Psoas muscle (tissue), 8 donors: ENCODE measurements around the gene MOCS3. TPM values are rescaled to one million over a fixed set of nuclear protein-coding genes. Genes with fewer than 3 reads are reported as not detected.

Experiments
- ATAC-seq, 4 donors: fragments of 200-7000 bp; cut with Tn5 transposase; one replicate each; pipeline ENCODE4 v1.9.1; 2020; ENCODE audit warnings: moderate library complexity in 3 of 4, mild to moderate bottlenecking in 2 of 4
- DNase-seq, 2 donors: peaks; one replicate each; pipeline ENCODE4 v3.0.0-alpha.2; 2020
- H3K27ac ChIP-seq: fragments of 200-600 bp; one replicate; pipeline ENCODE4 v1.8.0; 2022
- H3K27me3 ChIP-seq, 3 donors: fragments of 200-600 bp in 1 of 3; one replicate each; pipeline versions ENCODE4 v1.6.1 to v1.8.0; 2013 to 2022; ENCODE audit warnings: low read length in 2 of 3, mild to moderate bottlenecking in 2 of 3, moderate library complexity in 1 of 3; ENCODE audit not compliant: insufficient read depth in 3 of 3
- H3K36me3 ChIP-seq, 2 donors: fragments of 200-600 bp in 1 of 2; one replicate each; pipeline versions ENCODE4 v1.6.1 to v1.8.0; 2013 to 2022; ENCODE audit warnings: low read depth in 1 of 2, mild to moderate bottlenecking in 1 of 2, moderate library complexity in 1 of 2; ENCODE audit not compliant: insufficient read depth in 1 of 2
- H3K4me1 ChIP-seq: fragments of 200-600 bp; one replicate; pipeline ENCODE4 v1.8.0; 2022
- H3K4me3 ChIP-seq: fragments of 200-600 bp; one replicate; pipeline ENCODE4 v1.8.0; 2022; ENCODE audit warnings: mild to moderate bottlenecking
- H3K9me3 ChIP-seq: fragments of 200-600 bp; one replicate; pipeline ENCODE4 v1.8.0; 2022
- WGBS, 3 donors: extraction: QIAGEN DNeasy Blood & Tissue Kit; methylation state at CpG; one replicate each; pipeline versions ENCODE4 v1.1.6 to v1.1.7; 2013; 5-methylcytosine and 5-hydroxymethylcytosine counted together
- intact Hi-C, 2 donors: fragments of 100-400 bp; cut with DNase I; formaldehyde crosslinking; loops; one replicate each; pipeline versions ENCODE4 v1.11.0 to v1.14.2; 2022
- polyA plus RNA-seq, 3 donors: library from polyadenylated mRNA; stranded (reverse); fragments of 200-250 nt; gene quantifications; one replicate each; pipeline ENCODE4 v1.2.3, GENCODE V29; 2013
- total RNA-seq, 4 donors: library from RNA; stranded (reverse); fragmentation: NEBNext Ultra II Directional in 2 of 4; extraction: Animal tissue kit (Norgen Biotek cat#: 25700) in 2 of 4; gene quantifications; one replicate each; pipeline versions ENCODE4 v1.2.1 to v1.2.4, GENCODE V29; 2021 to 2023
- TF ChIP-seq, protein P1 (sequence below): fragments of 200-600 bp; IDR thresholded peaks from one replicate; pipeline ENCODE4 v1.8.0; 2022; ENCODE audit warnings: antibody characterized with exemption
- donor health status: healthy with polysubstance abuse.
- donor health status: DM: no; HTN: no; CAD: no; lungs with moderate emphysema.
- donor health status: Bipolar disorder and iron deficiency.
- donor health status: healthy.
- donor health status: DM: yes; HTN: yes; CAD: no.
- donor health status: DM: no; HTN: no; CAD: no.
- donor health status: DM: no; HTN: no; CAD: no.
- donor health status: DM: yes; HTN: yes; CAD: no.

MOCS3 gene
- total and polyA plus RNA-seq, 7 donors: 2.1 to 5.9 (median 3.5) TPM

- Histone ChIP-seq H3K27me3 (peaks cover 0 to 19% (median 2%) of the 10 kb centered on the region in 3 donors), H3K4me1 (no peaks in the 10 kb centered on the region)
Measured at GRCh38 chr20:50993876-50994275, 35.3 kb downstream of the MOCS3 start.

DNA sequence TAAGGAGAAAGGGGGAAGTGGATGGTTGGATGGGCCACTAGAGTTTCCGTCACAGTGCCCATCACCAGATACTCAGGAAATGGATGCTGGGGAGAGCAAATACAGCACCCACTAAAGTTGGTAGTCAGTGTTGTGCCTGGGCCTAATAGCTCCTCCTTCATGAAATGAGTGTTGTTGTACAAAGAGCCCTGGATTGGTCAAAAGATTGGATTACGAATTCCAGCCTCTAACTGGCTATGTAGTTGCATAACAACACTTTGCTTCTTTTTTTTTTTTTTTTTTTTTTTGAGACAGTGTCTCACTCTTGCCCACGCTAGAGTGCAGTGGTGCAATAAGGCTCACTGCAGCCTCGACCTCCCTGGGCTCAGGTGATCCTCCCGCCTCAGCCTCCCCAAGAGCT, 36.9 kb downstream of the MOCS3 start:
- no peak overlapping the region for H3K27ac ChIP-seq
- no peak overlapping the region for H3K4me3 ChIP-seq
- no peak for ATAC-seq
- no peaks in the 10 kb centered on the region for H3K4me1 ChIP-seq
- WGBS, 3 donors: 78 to 82% (median 80%) methylated on average over 5 of the region's 5 CpGs
- no peaks in the 10 kb centered on the region for H3K36me3 ChIP-seq
- intact Hi-C loops: no loop called here
- no peak for DNase-seq
- H3K9me3 ChIP-seq: no peaks in the 10 kb centered on the region
- peaks cover 0 to 33% (median 2%) of the 10 kb centered on the region in 3 donors for H3K27me3 ChIP-seq
- TF ChIP-seq, protein P1, sequence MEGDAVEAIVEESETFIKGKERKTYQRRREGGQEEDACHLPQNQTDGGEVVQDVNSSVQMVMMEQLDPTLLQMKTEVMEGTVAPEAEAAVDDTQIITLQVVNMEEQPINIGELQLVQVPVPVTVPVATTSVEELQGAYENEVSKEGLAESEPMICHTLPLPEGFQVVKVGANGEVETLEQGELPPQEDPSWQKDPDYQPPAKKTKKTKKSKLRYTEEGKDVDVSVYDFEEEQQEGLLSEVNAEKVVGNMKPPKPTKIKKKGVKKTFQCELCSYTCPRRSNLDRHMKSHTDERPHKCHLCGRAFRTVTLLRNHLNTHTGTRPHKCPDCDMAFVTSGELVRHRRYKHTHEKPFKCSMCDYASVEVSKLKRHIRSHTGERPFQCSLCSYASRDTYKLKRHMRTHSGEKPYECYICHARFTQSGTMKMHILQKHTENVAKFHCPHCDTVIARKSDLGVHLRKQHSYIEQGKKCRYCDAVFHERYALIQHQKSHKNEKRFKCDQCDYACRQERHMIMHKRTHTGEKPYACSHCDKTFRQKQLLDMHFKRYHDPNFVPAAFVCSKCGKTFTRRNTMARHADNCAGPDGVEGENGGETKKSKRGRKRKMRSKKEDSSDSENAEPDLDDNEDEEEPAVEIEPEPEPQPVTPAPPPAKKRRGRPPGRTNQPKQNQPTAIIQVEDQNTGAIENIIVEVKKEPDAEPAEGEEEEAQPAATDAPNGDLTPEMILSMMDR: no peak

More at GRCh38 chr20:50993876-50994275, 35.3 kb downstream of the MOCS3 start:
- H3K9me3 ChIP-seq: no peaks in the 10 kb centered on the region
- intact Hi-C loops: no loop called here
- no peak overlapping the region for H3K27ac ChIP-seq
- ATAC-seq: no peak
- DNase-seq: no peak
- H3K4me3 ChIP-seq: no peak overlapping the region
- no peaks in the 10 kb centered on the region for H3K36me3 ChIP-seq
- 46 to 55% (median 47%) methylated on average over 9 of the region's 9 CpGs for WGBS, 3 donors
- TF ChIP-seq, protein P1: no peak

DNA sequence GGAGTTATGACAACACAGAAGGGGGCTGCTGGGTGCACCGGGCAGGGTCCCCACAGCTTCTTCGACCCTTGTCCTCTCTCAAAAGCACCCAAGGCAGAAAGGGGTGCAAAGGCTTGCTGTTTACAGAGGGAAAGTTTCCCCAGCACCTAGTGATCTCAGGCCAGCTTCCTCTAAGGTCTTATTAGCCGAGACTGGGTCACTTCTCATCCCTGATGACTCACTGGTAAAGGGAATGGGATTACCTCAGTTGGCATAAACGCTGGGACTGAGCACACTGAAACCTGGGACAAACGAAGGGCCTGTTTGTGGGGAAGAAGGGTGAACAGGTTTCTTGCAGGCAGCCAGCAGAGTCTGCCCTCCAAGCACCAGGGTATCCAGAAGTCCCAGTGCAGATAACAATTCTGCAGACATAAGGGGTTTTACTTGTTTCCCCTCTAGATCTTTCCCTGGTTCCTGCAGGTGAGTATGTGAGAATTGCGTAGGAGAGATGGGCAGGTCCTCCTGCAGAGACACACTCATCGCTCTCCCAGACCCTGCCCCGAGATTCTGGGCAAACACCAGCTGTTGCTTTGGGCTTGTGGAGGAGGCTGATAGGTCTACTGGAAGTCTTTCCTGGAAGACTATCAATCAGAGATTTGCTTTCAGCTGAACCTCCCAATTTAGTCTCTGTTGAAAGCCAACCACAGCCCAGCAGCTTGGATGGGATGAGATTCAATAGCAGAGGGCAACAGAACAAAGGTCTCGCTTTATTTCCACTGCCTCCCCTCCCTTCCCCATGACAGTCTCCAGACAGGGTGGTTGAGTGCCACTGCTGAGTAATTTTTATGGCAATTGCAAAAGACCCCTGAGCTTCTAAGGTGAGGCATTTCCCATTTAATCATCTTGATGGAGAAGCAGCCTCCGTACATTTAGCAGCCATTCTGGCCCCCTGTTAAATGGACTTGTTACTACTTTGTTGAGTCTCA, 38.6 kb downstream of the MOCS3 start:
- intact Hi-C loops: no loop called here

GRCh38 chr20:50999355-50999754, 40.7 kb downstream of the MOCS3 start:
- no peak for DNase-seq
- Histone ChIP-seq H3K27ac (no peak overlapping the region), H3K9me3 (no peaks in the 10 kb centered on the region), H3K4me1 (no peaks in the 10 kb centered on the region), H3K36me3 (no peaks in the 10 kb centered on the region), H3K27me3 (peaks cover 0 to 38% (median 5%) of the 10 kb centered on the region in 3 donors), H3K4me3 (no peak overlapping the region)
- WGBS, 3 donors: 88 to 91% (median 90%) methylated on average over 4 of the region's 4 CpGs
- TF ChIP-seq, protein P1: no peak
- intact Hi-C loops: no loop called here
- no peak for ATAC-seq

More for the DNA sequence above, 38.6 kb downstream of the MOCS3 start:
- TF ChIP-seq, protein P1: no peak
- DNase-seq: no peak
- no peak overlapping the region for H3K4me3 ChIP-seq
- no peak overlapping the region for H3K27ac ChIP-seq
- WGBS, 3 donors: 45 to 48% (median 45%) methylated on average over 10 of the region's 10 CpGs
- no peaks in the 10 kb centered on the region for H3K36me3 ChIP-seq
- H3K4me1 ChIP-seq: no peaks in the 10 kb centered on the region
- H3K27me3 ChIP-seq: peaks cover 0 to 45% (median 2%) of the 10 kb centered on the region in 3 donors
- no peak for ATAC-seq
- H3K9me3 ChIP-seq: no peaks in the 10 kb centered on the region
